ENCODE measurements around the gene SNX1. TPM values are rescaled to one million over a fixed set of nuclear protein-coding genes. Genes with fewer than 3 reads are reported as not detected.

SNX1 gene
- total and polyA plus RNA-seq, 2 of the 13 experiments (the other 11 are each of a cell fraction or from before 2014, with no cell fraction given), result 29.3 to 60.1 TPM

DNA sequence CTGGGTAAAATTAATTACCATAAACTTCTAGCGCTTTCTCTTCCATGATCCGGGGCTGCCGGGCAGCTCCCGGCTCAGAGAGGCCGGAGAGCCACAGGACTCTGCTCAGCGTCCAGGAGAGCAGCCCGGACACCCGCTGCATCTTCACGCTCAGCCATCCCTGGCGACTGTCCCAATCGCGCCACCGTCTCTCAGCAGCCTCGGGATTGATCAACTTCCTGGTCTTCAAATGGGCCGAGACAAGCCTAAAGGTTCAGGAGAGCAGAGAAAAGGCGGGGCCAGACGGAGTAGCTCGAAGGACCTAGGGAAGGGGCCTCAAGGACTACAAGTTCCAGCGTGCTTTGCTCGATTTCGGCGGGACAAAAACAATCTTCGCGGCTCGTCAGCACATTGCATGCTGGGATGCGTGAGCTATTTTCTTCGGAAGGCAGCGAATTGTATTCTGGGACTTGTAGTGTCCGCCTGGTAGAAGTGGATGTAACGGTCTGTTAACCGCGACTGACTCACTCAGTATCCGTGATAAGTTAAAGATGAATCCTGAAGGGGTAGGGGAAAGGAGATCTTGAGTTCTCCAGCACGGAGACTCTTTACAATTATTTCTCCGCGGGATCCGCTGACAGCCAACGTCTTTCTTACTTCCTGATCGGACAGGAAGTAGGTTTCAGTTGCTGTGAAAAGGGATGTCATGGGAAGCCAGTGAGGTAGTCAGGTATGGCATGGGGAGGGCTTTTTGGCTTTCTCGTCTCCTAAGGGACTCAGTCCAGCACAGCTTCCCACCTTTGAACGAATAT, 2.0 kb upstream of the SNX1 start, which contains the start of gene CIAO2A (continued):
- TF ChIP-seq, protein P1, sequence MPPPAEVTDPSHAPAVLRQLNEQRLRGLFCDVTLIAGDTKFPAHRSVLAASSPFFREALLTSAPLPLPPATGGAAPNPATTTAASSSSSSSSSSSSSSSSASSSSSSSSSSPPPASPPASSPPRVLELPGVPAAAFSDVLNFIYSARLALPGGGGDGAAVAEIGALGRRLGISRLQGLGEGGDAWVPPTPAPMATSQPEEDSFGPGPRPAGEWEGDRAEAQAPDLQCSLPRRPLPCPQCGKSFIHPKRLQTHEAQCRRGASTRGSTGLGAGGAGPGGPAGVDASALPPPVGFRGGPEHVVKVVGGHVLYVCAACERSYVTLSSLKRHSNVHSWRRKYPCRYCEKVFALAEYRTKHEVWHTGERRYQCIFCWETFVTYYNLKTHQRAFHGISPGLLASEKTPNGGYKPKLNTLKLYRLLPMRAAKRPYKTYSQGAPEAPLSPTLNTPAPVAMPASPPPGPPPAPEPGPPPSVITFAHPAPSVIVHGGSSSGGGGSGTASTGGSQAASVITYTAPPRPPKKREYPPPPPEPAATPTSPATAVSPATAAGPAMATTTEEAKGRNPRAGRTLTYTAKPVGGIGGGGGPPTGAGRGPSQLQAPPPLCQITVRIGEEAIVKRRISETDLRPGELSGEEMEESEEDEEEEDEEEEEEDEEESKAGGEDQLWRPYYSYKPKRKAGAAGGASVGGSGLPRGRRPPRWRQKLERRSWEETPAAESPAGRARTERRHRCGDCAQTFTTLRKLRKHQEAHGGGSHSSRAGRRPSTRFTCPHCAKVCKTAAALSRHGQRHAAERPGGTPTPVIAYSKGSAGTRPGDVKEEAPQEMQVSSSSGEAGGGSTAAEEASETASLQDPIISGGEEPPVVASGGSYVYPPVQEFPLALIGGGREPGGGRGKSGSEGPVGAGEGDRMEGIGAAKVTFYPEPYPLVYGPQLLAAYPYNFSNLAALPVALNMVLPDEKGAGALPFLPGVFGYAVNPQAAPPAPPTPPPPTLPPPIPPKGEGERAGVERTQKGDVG (CRISPR knock-in tag; IDR thresholded peaks at IDR 0.05; ENCODE audit: borderline replicate concordance), result no peak
- TF ChIP-seq POLR2A (IDR thresholded peaks at IDR 0.05; ENCODE audit: insufficient read depth in 1 of 2, low read depth in 2 of 2, low read length in 2 of 2) (peak in 1 of 2 experiments; percentile 76; a peak in 2 of 4 replicates), SAP130 (CRISPR knock-in tag; IDR thresholded peaks at IDR 0.05; ENCODE audit: low read depth) (peak; percentile 75), ZSCAN22 (CRISPR knock-in tag; IDR thresholded peaks at IDR 0.05) (no peak), ZNF138 (CRISPR knock-in tag; IDR thresholded peaks at IDR 0.05; ENCODE audit: low read depth) (no peak), ZNF33B (CRISPR knock-in tag; IDR thresholded peaks at IDR 0.05) (no peak), MAF1 (CRISPR knock-in tag; IDR thresholded peaks at IDR 0.05; ENCODE audit: borderline replicate concordance) (peak; percentile 49; the same call in 1 of the 2 replicates), RBAK (CRISPR knock-in tag; IDR thresholded peaks at IDR 0.05) (no peak), CREB3 (CRISPR knock-in tag; IDR thresholded peaks at IDR 0.05) (no peak), IKZF1 (IDR thresholded peaks at IDR 0.05) (no peak), PRMT3 (CRISPR knock-in tag; IDR thresholded peaks at IDR 0.05; ENCODE audit: borderline replicate concordance, low read depth) (no peak), ZFAT (CRISPR knock-in tag; conservative IDR thresholded peaks at IDR 0.05) (no peak), ATAD3A (CRISPR knock-in tag; IDR thresholded peaks at IDR 0.05) (no peak), MATR3 (CRISPR knock-in tag; IDR thresholded peaks at IDR 0.05) (no peak), SP4 (CRISPR knock-in tag; IDR thresholded peaks at IDR 0.05) (peak; percentile 45; the same call in 1 of the 2 replicates), BRCA1 (CRISPR knock-in tag; IDR thresholded peaks at IDR 0.05) (no peak), ZNF225 (CRISPR knock-in tag; IDR thresholded peaks at IDR 0.05) (no peak; the same call in 1 of the 2 replicates), ZNF30 (CRISPR knock-in tag; IDR thresholded peaks at IDR 0.05) (no peak), ZFP62 (CRISPR knock-in tag; IDR thresholded peaks at IDR 0.05) (0 out of 2 replicates have a peak, but pooled peaks have one; percentile 21), ZNF333 (CRISPR knock-in tag; IDR thresholded peaks at IDR 0.05; ENCODE audit: borderline replicate concordance) (no peak), SRSF9 (IDR thresholded peaks at IDR 0.05; ENCODE audit: borderline replicate concordance, insufficient read depth, low read depth, low read length, poor library complexity, severe bottlenecking) (no peak), CREB1 (IDR thresholded peaks at IDR 0.05) (peak; percentile 80), CREB1 (CRISPR knock-in tag; IDR thresholded peaks at IDR 0.05) (peak; percentile 97), KMT2A (CRISPR knock-in tag; IDR thresholded peaks at IDR 0.05) (no peak), ZNF180 (CRISPR knock-in tag; IDR thresholded peaks at IDR 0.05; ENCODE audit: borderline replicate concordance, low read depth) (no peak), ZNF83 (CRISPR knock-in tag; IDR thresholded peaks at IDR 0.05; ENCODE audit: borderline replicate concordance) (no peak)
- TF ChIP-seq, protein P2, sequence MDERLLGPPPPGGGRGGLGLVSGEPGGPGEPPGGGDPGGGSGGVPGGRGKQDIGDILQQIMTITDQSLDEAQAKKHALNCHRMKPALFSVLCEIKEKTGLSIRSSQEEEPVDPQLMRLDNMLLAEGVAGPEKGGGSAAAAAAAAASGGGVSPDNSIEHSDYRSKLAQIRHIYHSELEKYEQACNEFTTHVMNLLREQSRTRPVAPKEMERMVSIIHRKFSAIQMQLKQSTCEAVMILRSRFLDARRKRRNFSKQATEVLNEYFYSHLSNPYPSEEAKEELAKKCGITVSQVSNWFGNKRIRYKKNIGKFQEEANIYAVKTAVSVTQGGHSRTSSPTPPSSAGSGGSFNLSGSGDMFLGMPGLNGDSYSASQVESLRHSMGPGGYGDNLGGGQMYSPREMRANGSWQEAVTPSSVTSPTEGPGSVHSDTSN (CRISPR knock-in tag; IDR thresholded peaks at IDR 0.05), result no peak

All from HepG2 (cell line).